ENCODE results near the gene ACOX2.

ACOX2 gene

GRCh38 chr3:58485801-58486435, 51.1 kb downstream of the ACOX2 start:
- H3K27ac ChIP-seq (ENCODE audit: low read length), result no peak overlapping the region
- H2AFZ ChIP-seq (ENCODE audit: low read depth, low read length), result no peak overlapping the region
- H3K4me3 ChIP-seq (ENCODE audit: low read depth in 1 of 2, low read length in 2 of 2), result no peak overlapping the region
- H3K9me3 ChIP-seq (ENCODE audit: insufficient read depth, low read length, severe bottlenecking), result no peaks in the 10 kb centered on the region
- DNase-seq (no peak), ATAC-seq (ENCODE audit: insufficient read depth, low read depth) (no peak)
- TF ChIP-seq CTCF (IDR thresholded peaks at IDR 0.05; ENCODE audit: borderline replicate concordance, extremely low read depth, low read length, poor library complexity, severe bottlenecking), result no peak
- TF ChIP-seq EZH2 (IDR thresholded peaks at IDR 0.05; ENCODE audit: borderline replicate concordance, low read depth, low read length, severe bottlenecking), result no peak
- H3K79me2 ChIP-seq (ENCODE audit: insufficient read depth, low read length), result no peaks in the 10 kb centered on the region
- no peaks in the 10 kb centered on the region for H3K36me3 ChIP-seq (ENCODE audit: insufficient read depth, low read length)
- H3K4me1 ChIP-seq (ENCODE audit: insufficient read depth, low read length), result peaks cover 2% of the 10 kb centered on the region; the same call in 1 of the 2 replicates
- no peaks in the 10 kb centered on the region; the same call in 1 of the 2 replicates for H4K20me1 ChIP-seq (ENCODE audit: insufficient read depth, low read length)
- H3K27me3 ChIP-seq (ENCODE audit: insufficient read depth, low read length, poor library complexity), result peaks cover 54% of the 10 kb centered on the region
- no peak overlapping the region for H3K4me2 ChIP-seq (ENCODE audit: insufficient read depth, low read length)
- no peak overlapping the region for H3K9ac ChIP-seq (ENCODE audit: low read depth, low read length)

- Histone ChIP-seq H4K20me1 (ENCODE audit: insufficient read depth, low read length) (no peaks in the 10 kb centered on the region; the same call in 1 of the 2 replicates), H3K4me1 (ENCODE audit: insufficient read depth, low read length) (no peaks in the 10 kb centered on the region), H3K27me3 (ENCODE audit: insufficient read depth, low read length, poor library complexity) (peaks cover 54% of the 10 kb centered on the region), H3K9ac (ENCODE audit: low read depth, low read length) (no peak overlapping the region), H2AFZ (ENCODE audit: low read depth, low read length) (no peak overlapping the region), H3K79me2 (ENCODE audit: insufficient read depth, low read length) (no peaks in the 10 kb centered on the region), H3K4me2 (ENCODE audit: insufficient read depth, low read length) (no peak overlapping the region), H3K4me3 (ENCODE audit: low read depth in 1 of 2, low read length in 2 of 2) (no peak overlapping the region), H3K9me3 (ENCODE audit: insufficient read depth, low read length, severe bottlenecking) (no peaks in the 10 kb centered on the region), H3K27ac (ENCODE audit: low read length) (no peak overlapping the region), H3K36me3 (ENCODE audit: insufficient read depth, low read length) (no peaks in the 10 kb centered on the region)
- no peak for TF ChIP-seq EZH2 (IDR thresholded peaks at IDR 0.05; ENCODE audit: borderline replicate concordance, low read depth, low read length, severe bottlenecking)
- no peak for TF ChIP-seq CTCF (IDR thresholded peaks at IDR 0.05; ENCODE audit: borderline replicate concordance, extremely low read depth, low read length, poor library complexity, severe bottlenecking)
- DNase-seq, result no peak
- ATAC-seq (ENCODE audit: insufficient read depth, low read depth), result no peak
Observed at GRCh38 chr3:58484722-58485069, 52.3 kb downstream of the ACOX2 start.

- no peak overlapping the region for H3K4me3 ChIP-seq (ENCODE audit: low read depth in 1 of 2, low read length in 2 of 2)
- ATAC-seq (ENCODE audit: insufficient read depth, low read depth) (no peak), DNase-seq (no peak)
- H3K27me3 ChIP-seq (ENCODE audit: insufficient read depth, low read length, poor library complexity), result peaks cover 52% of the 10 kb centered on the region
- no peak overlapping the region for H3K4me2 ChIP-seq (ENCODE audit: insufficient read depth, low read length)
- no peak overlapping the region for H3K9ac ChIP-seq (ENCODE audit: low read depth, low read length)
- no peak for TF ChIP-seq EZH2 (IDR thresholded peaks at IDR 0.05; ENCODE audit: borderline replicate concordance, low read depth, low read length, severe bottlenecking)
- TF ChIP-seq CTCF (IDR thresholded peaks at IDR 0.05; ENCODE audit: borderline replicate concordance, extremely low read depth, low read length, poor library complexity, severe bottlenecking), result no peak
- H3K4me1 ChIP-seq (ENCODE audit: insufficient read depth, low read length), result no peaks in the 10 kb centered on the region
- H3K79me2 ChIP-seq (ENCODE audit: insufficient read depth, low read length), result no peaks in the 10 kb centered on the region
- H3K27ac ChIP-seq (ENCODE audit: low read length), result no peak overlapping the region
- H2AFZ ChIP-seq (ENCODE audit: low read depth, low read length), result no peak overlapping the region
- no peaks in the 10 kb centered on the region for H3K36me3 ChIP-seq (ENCODE audit: insufficient read depth, low read length)
- no peaks in the 10 kb centered on the region; the same call in 1 of the 2 replicates for H4K20me1 ChIP-seq (ENCODE audit: insufficient read depth, low read length)
- H3K9me3 ChIP-seq (ENCODE audit: insufficient read depth, low read length, severe bottlenecking), result no peaks in the 10 kb centered on the region
Observed at GRCh38 chr3:58484045-58484721, 52.8 kb downstream of the ACOX2 start.

All from DND-41 (cell line).